Measurements from ENCODE around the gene TPRG1L. TPM values are rescaled to one million over a fixed set of nuclear protein-coding genes. Genes with fewer than 3 reads are reported as not detected.
A peak's percentile ranks its signal among the peaks of the same experiment; 100 is the strongest.
"Not testable (repeated sequence)": the region's sequence is repeated elsewhere in the genome, so short reads cannot be mapped to it uniquely, and the experiment has no call there.

The TPRG1L gene
- total and polyA plus RNA-seq, 7 experiments from 2014 or later: 15.6 to 61.4 (median 44.0) TPM

- Mint-ChIP-seq H3K36me3 (no peaks in the 10 kb centered on the region), H3K4me3 (no peak overlapping the region), H3K9me3 (peaks cover 0 to 2% (median 0%) of the 10 kb centered on the region in 11 donors), H3K27me3 (no peaks in the 10 kb centered on the region), H3K27ac (no peak overlapping the region), H3K4me1 (no peaks in the 10 kb centered on the region)
- Histone ChIP-seq H3K4me1 (ENCODE audit: control insufficient read depth in 2 of 2, insufficient read depth in 2 of 2, low read length in 2 of 2) (no peaks in the 10 kb centered on the region), H3K27ac (ENCODE audit: low read depth, low read length) (no peak overlapping the region), H3K27me3 (ENCODE audit: control insufficient read depth in 2 of 2, insufficient read depth in 2 of 2, low read length in 2 of 2) (no peaks in the 10 kb centered on the region), H3K4me3 (ENCODE audit: low read length) (no peak overlapping the region), H3K36me3 (ENCODE audit: control insufficient read depth in 2 of 3, insufficient read depth in 3 of 3, low read length in 3 of 3) (no peaks in the 10 kb centered on the region), H3K9me3 (ENCODE audit: control insufficient read depth in 2 of 3, low read length in 3 of 3) (no peaks in the 10 kb centered on the region)
- ChIA-PET POLR2A (no interaction called here), CTCF (interaction anchor here (0.6 kb wide), 1 partner anchor 125 kb away, joined by 3 read pairs; no protein-coding TSS in a partner anchor)
- DNase-seq: no peak
- ATAC-seq: no peak
- intact Hi-C loops (cut with micrococcal nuclease): no loop called here
Observed at GRCh38 chr1:3578906-3579305, 45.9 kb upstream of the TPRG1L start.

DNA sequence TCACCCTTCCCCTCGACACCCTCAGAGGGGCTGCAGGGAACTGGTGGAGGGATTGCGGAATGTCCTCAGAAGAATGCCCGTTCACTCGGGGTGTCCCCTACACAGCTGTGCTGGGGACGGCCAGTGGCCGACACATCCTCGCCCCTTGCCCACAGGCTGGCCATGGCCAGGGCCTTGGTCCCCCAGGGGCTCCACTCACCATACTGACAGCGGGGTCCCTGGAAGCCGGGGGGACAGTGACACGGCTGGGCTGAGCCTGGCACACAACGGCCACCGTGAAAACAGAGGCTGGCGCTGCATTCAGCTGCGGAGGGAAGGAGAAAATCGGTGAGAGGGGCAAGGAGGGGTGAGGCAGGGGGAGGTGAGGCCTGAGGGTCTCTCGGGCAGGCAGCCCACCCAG is 45.2 kb upstream of the TPRG1L start:
- H3K27me3 Mint-ChIP-seq: no peaks in the 10 kb centered on the region
- H3K27ac Mint-ChIP-seq: no peak overlapping the region
- CTCF ChIA-PET: interaction anchor here (0.6 kb wide), 1 partner anchor 126 kb away, joined by 3 read pairs; no protein-coding TSS in a partner anchor

GRCh38 chr1:3580231-3580630 is 44.6 kb upstream of the TPRG1L start:
- H3K27me3 ChIP-seq (ENCODE audit: control insufficient read depth in 2 of 2, insufficient read depth in 2 of 2, low read length in 2 of 2): no peaks in the 10 kb centered on the region
- H3K36me3 Mint-ChIP-seq: no peaks in the 10 kb centered on the region
- H3K27ac ChIP-seq (ENCODE audit: low read depth, low read length): no peak overlapping the region
- CTCF ChIA-PET: no interaction called here
- H3K36me3 ChIP-seq (ENCODE audit: control insufficient read depth in 2 of 3, insufficient read depth in 3 of 3, low read length in 3 of 3): no peaks in the 10 kb centered on the region
- H3K4me3 Mint-ChIP-seq: no peak overlapping the region
- POLR2A ChIA-PET: no interaction called here
- H3K27me3 Mint-ChIP-seq: no peaks in the 10 kb centered on the region
- no peaks in the 10 kb centered on the region for H3K9me3 ChIP-seq (ENCODE audit: control insufficient read depth in 2 of 3, low read length in 3 of 3)
- H3K9me3 Mint-ChIP-seq: peaks cover 0 to 2% (median 0%) of the 10 kb centered on the region in 11 donors
- no peaks in the 10 kb centered on the region for H3K4me1 ChIP-seq (ENCODE audit: control insufficient read depth in 2 of 2, insufficient read depth in 2 of 2, low read length in 2 of 2)
- H3K4me3 ChIP-seq (ENCODE audit: low read length): no peak overlapping the region
- no peaks in the 10 kb centered on the region for H3K4me1 Mint-ChIP-seq
- no peak for DNase-seq
- no peak overlapping the region for H3K27ac Mint-ChIP-seq
- ATAC-seq: no peak
- intact Hi-C loops (cut with micrococcal nuclease): no loop called here

More for the DNA sequence above, 45.2 kb upstream of the TPRG1L start:
- Histone ChIP-seq H3K9me3 (ENCODE audit: control insufficient read depth in 2 of 3, low read length in 3 of 3) (no peaks in the 10 kb centered on the region), H3K4me3 (ENCODE audit: low read length) (no peak overlapping the region), H3K36me3 (ENCODE audit: control insufficient read depth in 2 of 3, insufficient read depth in 3 of 3, low read length in 3 of 3) (no peaks in the 10 kb centered on the region), H3K27ac (ENCODE audit: low read depth, low read length) (no peak overlapping the region), H3K27me3 (ENCODE audit: control insufficient read depth in 2 of 2, insufficient read depth in 2 of 2, low read length in 2 of 2) (no peaks in the 10 kb centered on the region), H3K4me1 (ENCODE audit: control insufficient read depth in 2 of 2, insufficient read depth in 2 of 2, low read length in 2 of 2) (no peaks in the 10 kb centered on the region)
- no peaks in the 10 kb centered on the region for H3K36me3 Mint-ChIP-seq
- peaks cover 0 to 2% (median 0%) of the 10 kb centered on the region in 11 donors for H3K9me3 Mint-ChIP-seq
- H3K4me3 Mint-ChIP-seq: no peak overlapping the region
- ATAC-seq (no peak), DNase-seq (no peak)
- POLR2A ChIA-PET: no interaction called here
- no peaks in the 10 kb centered on the region for H3K4me1 Mint-ChIP-seq
- intact Hi-C loops (cut with micrococcal nuclease): no loop called here

DNA sequence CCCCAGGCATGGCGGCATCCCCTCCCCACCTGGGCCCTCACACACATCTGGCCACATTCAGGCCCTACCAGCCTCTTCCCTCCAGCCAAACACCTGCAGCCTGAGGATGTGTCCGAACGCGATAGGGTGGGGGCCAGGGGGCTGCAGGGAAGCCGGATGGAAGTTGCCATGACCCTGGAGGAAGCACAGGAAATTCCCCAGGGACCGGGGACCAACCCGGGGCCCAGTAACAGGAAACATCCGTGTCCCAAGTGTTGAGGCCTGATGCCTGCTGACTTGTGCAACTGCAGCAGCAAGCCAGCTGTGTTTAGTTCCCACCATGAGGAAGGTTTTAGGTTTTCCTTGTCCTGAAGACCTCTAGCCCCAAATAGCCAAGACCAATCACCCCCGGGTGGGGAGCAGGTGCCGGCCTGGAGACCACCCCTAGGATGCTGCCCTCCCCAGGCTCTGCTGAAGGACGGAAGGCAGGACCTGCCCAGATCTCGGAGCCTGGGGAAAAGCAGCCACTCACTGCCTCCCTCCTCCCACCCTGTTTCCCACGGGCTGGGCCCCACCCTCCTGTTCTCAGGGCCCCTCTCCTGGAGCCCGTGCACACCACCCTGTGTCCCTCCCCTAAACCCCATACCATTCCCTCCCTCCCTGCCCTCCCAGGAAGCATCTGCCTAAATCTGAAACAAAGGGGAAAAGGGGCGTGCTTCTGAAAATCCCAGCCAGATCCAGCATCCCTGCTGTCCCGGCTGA is 43.3 kb upstream of the TPRG1L start:
- POLR2A ChIA-PET: no interaction called here
- no peaks in the 10 kb centered on the region for H3K27me3 ChIP-seq (ENCODE audit: control insufficient read depth in 2 of 2, insufficient read depth in 2 of 2, low read length in 2 of 2)

DNA sequence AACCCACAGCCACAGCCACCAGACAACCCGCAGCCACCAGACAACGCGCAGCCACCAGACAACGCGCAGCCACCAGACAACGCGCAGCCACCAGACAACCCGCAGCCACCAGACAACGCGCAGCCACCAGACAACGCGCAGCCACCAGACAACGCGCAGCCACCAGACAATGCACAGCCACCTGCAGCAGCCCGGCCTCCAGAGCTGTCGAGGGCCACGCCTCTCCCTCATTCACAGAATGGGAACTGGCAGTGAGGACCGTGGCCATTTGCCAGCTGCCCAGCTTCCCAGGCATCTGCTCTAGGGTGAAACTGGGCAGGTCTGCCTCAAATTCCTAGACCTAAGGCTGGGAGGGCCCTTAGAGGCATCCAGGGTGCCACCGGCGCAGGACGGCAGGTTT is 41.1 kb upstream of the TPRG1L start:
- POLR2A ChIA-PET; H3K4me3 Mint-ChIP-seq; intact Hi-C loops (cut with micrococcal nuclease); H3K27me3 ChIP-seq (ENCODE audit: control insufficient read depth in 2 of 2, insufficient read depth in 2 of 2, low read length in 2 of 2); H3K4me1 ChIP-seq (ENCODE audit: control insufficient read depth in 2 of 2, insufficient read depth in 2 of 2, low read length in 2 of 2); H3K9me3 Mint-ChIP-seq; H3K27ac ChIP-seq (ENCODE audit: low read depth, low read length); H3K27me3 Mint-ChIP-seq; H3K4me1 Mint-ChIP-seq; H3K9me3 ChIP-seq (ENCODE audit: control insufficient read depth in 2 of 3, low read length in 3 of 3); DNase-seq; H3K36me3 ChIP-seq (ENCODE audit: control insufficient read depth in 2 of 3, insufficient read depth in 3 of 3, low read length in 3 of 3); H3K27ac Mint-ChIP-seq; H3K4me3 ChIP-seq (ENCODE audit: low read length); ATAC-seq; H3K36me3 Mint-ChIP-seq: not testable (repeated sequence)
- CTCF ChIA-PET: interaction anchor here (0.7 kb wide), 1 partner anchor 38 kb away, joined by 3 read pairs; no protein-coding TSS in a partner anchor

More for the DNA sequence above, 43.3 kb upstream of the TPRG1L start:
- no peaks in the 10 kb centered on the region for H3K36me3 ChIP-seq (ENCODE audit: control insufficient read depth in 2 of 3, insufficient read depth in 3 of 3, low read length in 3 of 3)
- no peak overlapping the region for H3K27ac ChIP-seq (ENCODE audit: low read depth, low read length)
- Mint-ChIP-seq H3K27me3 (no peaks in the 10 kb centered on the region), H3K27ac (no peak overlapping the region), H3K4me3 (no peak overlapping the region), H3K9me3 (peaks cover 0 to 2% (median 0%) of the 10 kb centered on the region in 11 donors), H3K36me3 (no peaks in the 10 kb centered on the region), H3K4me1 (no peaks in the 10 kb centered on the region)
- H3K9me3 ChIP-seq (ENCODE audit: control insufficient read depth in 2 of 3, low read length in 3 of 3): no peaks in the 10 kb centered on the region
- DNase-seq (no peak), ATAC-seq (no peak)
- intact Hi-C loops (cut with micrococcal nuclease): no loop called here
- H3K4me3 ChIP-seq (ENCODE audit: low read length): no peak overlapping the region
- CTCF ChIA-PET: no interaction called here
- H3K4me1 ChIP-seq (ENCODE audit: control insufficient read depth in 2 of 2, insufficient read depth in 2 of 2, low read length in 2 of 2): no peaks in the 10 kb centered on the region

GRCh38 chr1:3584915-3585314 is 39.9 kb upstream of the TPRG1L start:
- Mint-ChIP-seq H3K4me1 (no peaks in the 10 kb centered on the region), H3K4me3 (no peak overlapping the region), H3K27ac (no peak overlapping the region), H3K9me3 (peaks cover 0 to 2% (median 0%) of the 10 kb centered on the region in 11 donors), H3K27me3 (no peaks in the 10 kb centered on the region), H3K36me3 (no peaks in the 10 kb centered on the region)
- no peaks in the 10 kb centered on the region for H3K36me3 ChIP-seq (ENCODE audit: control insufficient read depth in 2 of 3, insufficient read depth in 3 of 3, low read length in 3 of 3)
- no peak overlapping the region for H3K4me3 ChIP-seq (ENCODE audit: low read length)
- ATAC-seq: no peak
- ChIA-PET POLR2A (no interaction called here), CTCF (no interaction called here)
- no peaks in the 10 kb centered on the region for H3K27me3 ChIP-seq (ENCODE audit: control insufficient read depth in 2 of 2, insufficient read depth in 2 of 2, low read length in 2 of 2)
- peak in 1 of 9 donors; percentile 24 for DNase-seq
- intact Hi-C loops (cut with micrococcal nuclease): loop anchor here in 1 of 2 donors (5.0 kb wide), 1 partner anchor 37 kb away; no protein-coding TSS in a partner anchor
- no peaks in the 10 kb centered on the region for H3K9me3 ChIP-seq (ENCODE audit: control insufficient read depth in 2 of 3, low read length in 3 of 3)
- no peak overlapping the region for H3K27ac ChIP-seq (ENCODE audit: low read depth, low read length)
- no peaks in the 10 kb centered on the region for H3K4me1 ChIP-seq (ENCODE audit: control insufficient read depth in 2 of 2, insufficient read depth in 2 of 2, low read length in 2 of 2)

- not testable (repeated sequence) for H3K36me3 Mint-ChIP-seq
Observed at GRCh38 chr1:3585353-3585868, 39.4 kb upstream of the TPRG1L start.

More at GRCh38 chr1:3585353-3585868, 39.4 kb upstream of the TPRG1L start:
- intact Hi-C loops (cut with micrococcal nuclease): loop anchor here in 1 of 2 donors (5.0 kb wide), 1 partner anchor 37 kb away; no protein-coding TSS in a partner anchor
- H3K9me3 Mint-ChIP-seq; H3K9me3 ChIP-seq (ENCODE audit: control insufficient read depth in 2 of 3, low read length in 3 of 3); H3K4me3 Mint-ChIP-seq; H3K4me1 Mint-ChIP-seq; CTCF ChIA-PET; ATAC-seq; POLR2A ChIA-PET; H3K4me1 ChIP-seq (ENCODE audit: control insufficient read depth in 2 of 2, insufficient read depth in 2 of 2, low read length in 2 of 2); H3K27me3 ChIP-seq (ENCODE audit: control insufficient read depth in 2 of 2, insufficient read depth in 2 of 2, low read length in 2 of 2); DNase-seq; H3K27me3 Mint-ChIP-seq; H3K27ac Mint-ChIP-seq; H3K4me3 ChIP-seq (ENCODE audit: low read length); H3K27ac ChIP-seq (ENCODE audit: low read depth, low read length); H3K36me3 ChIP-seq (ENCODE audit: control insufficient read depth in 2 of 3, insufficient read depth in 3 of 3, low read length in 3 of 3): not testable (repeated sequence)
